SU-DHL-6 (cell line): ENCODE measurements around the gene DNER.

Experiments used
- H2AFZ ChIP-seq: fragments of 200-600 bp; sonication (generic); 2 replicates; pipeline ENCODE4 v1.6.1; 2014; ENCODE audit warnings: low read depth, mild to moderate bottlenecking, moderate library complexity, mixed read lengths, antibody characterized with exemption, low read length; ENCODE audit not compliant: severe bottlenecking
- H3F3A ChIP-seq: fragments of 200-600 bp; shearing (Covaris generic); 2 replicates; pipeline ENCODE4 v1.6.0; 2016; ENCODE audit warnings: antibody characterized with exemption, mild to moderate bottlenecking; ENCODE audit not compliant: insufficient read depth
- H3K27ac ChIP-seq: fragments of 200-600 bp; sonication (generic); 2 replicates; pipeline ENCODE4 v1.5.1; 2016; ENCODE audit warnings: low read depth, mild to moderate bottlenecking, low read length, moderate library complexity, mixed read lengths
- H3K27me3 ChIP-seq: fragments of 200-600 bp; sonication (generic), shearing (Covaris generic); 2 replicates; pipeline ENCODE4 v1.6.0; 2014; ENCODE audit warnings: mild to moderate bottlenecking, low read length
- H3K36me3 ChIP-seq: fragments of 200-600 bp; sonication (generic); 2 replicates; pipeline ENCODE4 v1.6.1; 2014; ENCODE audit warnings: mild to moderate bottlenecking, low read length, mixed read lengths
- H3K4me2 ChIP-seq: fragments of 300-600, 200-600 bp; shearing (Covaris generic), sonication (generic); 2 replicates; pipeline ENCODE4 v1.6.0; 2014; ENCODE audit warnings: low read length, low read depth, mild to moderate bottlenecking; ENCODE audit not compliant: poor library complexity, severe bottlenecking
- H3K4me3 ChIP-seq: fragments of 200-600 bp; sonication (generic); 2 replicates; pipeline ENCODE4 v1.5.1; 2014; ENCODE audit warnings: antibody characterized with exemption, low read length, mild to moderate bottlenecking, mixed read lengths; ENCODE audit not compliant: insufficient read depth, poor library complexity, severe bottlenecking
- H3K79me2 ChIP-seq: fragments of 200-600 bp; sonication (generic); 2 replicates; pipeline ENCODE4 v1.6.1; 2014; ENCODE audit warnings: mild to moderate bottlenecking, low read length, moderate library complexity; ENCODE audit not compliant: insufficient read depth
- H3K9ac ChIP-seq: fragments of 200-600 bp; sonication (generic); 2 replicates; pipeline ENCODE4 v1.7.0; 2014; ENCODE audit warnings: mild to moderate bottlenecking, low read length
- H3K9me2 ChIP-seq: fragments of 200-600 bp; sonication (generic); replicated peaks from 2 replicates; pipeline ENCODE4 v1.6.1; 2014; ENCODE audit warnings: low read length; ENCODE audit not compliant: insufficient read depth
- H3K9me3 ChIP-seq: fragments of 200-600 bp; sonication (generic); 2 replicates; pipeline ENCODE4 v1.6.1; 2014; ENCODE audit warnings: low read length, mixed read lengths; ENCODE audit not compliant: insufficient read depth
- H4K20me1 ChIP-seq: fragments of 200-600 bp; sonication (generic); 2 replicates; pipeline ENCODE4 v1.6.1; 2014; ENCODE audit warnings: low read depth, mild to moderate bottlenecking, antibody characterized with exemption, low read length, moderate library complexity, mixed read lengths
- CTCF ChIP-seq: fragments of 200-600 bp; sonication (generic); IDR thresholded peaks from one replicate; pipeline ENCODE4 v1.5.1; 2017; ENCODE audit warnings: antibody characterized with exemption, mild to moderate bottlenecking, low read length, moderate library complexity; ENCODE audit not compliant: insufficient read depth, poor library complexity, severe bottlenecking
- EZH2phosphoT487 ChIP-seq: fragments of 200-600 bp; sonication (generic), shearing (Covaris generic); conservative IDR thresholded peaks from 2 replicates; pipeline ENCODE4 v1.6.1; 2018; ENCODE audit warnings: mild to moderate bottlenecking, antibody characterized with exemption, low read length, moderate library complexity, mixed read lengths

Gene DNER

GRCh38 chr2:229629039-229629438 lies 85.3 kb downstream of the DNER start:
- H3K36me3 ChIP-seq = no peaks in the 10 kb centered on the region
- no peak overlapping the region for H3K9ac ChIP-seq
- no peaks in the 10 kb centered on the region for H4K20me1 ChIP-seq
- no peaks in the 10 kb centered on the region for H3K9me2 ChIP-seq
- no peak overlapping the region for H3K4me2 ChIP-seq
- H3K4me3 ChIP-seq = no peak overlapping the region
- H2AFZ ChIP-seq = no peak overlapping the region
- H3K79me2 ChIP-seq = no peaks in the 10 kb centered on the region
- H3F3A ChIP-seq = no peaks in the 10 kb centered on the region
- no peak overlapping the region for H3K27ac ChIP-seq
- no peaks in the 10 kb centered on the region for H3K27me3 ChIP-seq
- TF ChIP-seq CTCF (no peak), EZH2phosphoT487 (no peak)
- no peaks in the 10 kb centered on the region for H3K9me3 ChIP-seq

GRCh38 chr2:229627728-229628127 lies 86.6 kb downstream of the DNER start:
- no peaks in the 10 kb centered on the region for H3F3A ChIP-seq
- H3K9me3 ChIP-seq = no peaks in the 10 kb centered on the region
- H2AFZ ChIP-seq = no peak overlapping the region
- no peaks in the 10 kb centered on the region for H4K20me1 ChIP-seq
- H3K27ac ChIP-seq = no peak overlapping the region
- H3K36me3 ChIP-seq = no peaks in the 10 kb centered on the region
- H3K4me2 ChIP-seq = no peak overlapping the region
- H3K79me2 ChIP-seq = no peaks in the 10 kb centered on the region
- no peaks in the 10 kb centered on the region for H3K9me2 ChIP-seq
- H3K4me3 ChIP-seq = no peak overlapping the region
- H3K27me3 ChIP-seq = no peaks in the 10 kb centered on the region
- TF ChIP-seq CTCF (no peak), EZH2phosphoT487 (no peak)
- no peak overlapping the region for H3K9ac ChIP-seq

- Histone ChIP-seq H3K4me2 (no peak overlapping the region), H2AFZ (no peak overlapping the region), H3K79me2 (no peaks in the 10 kb centered on the region)
These were observed 91.6 kb downstream of the DNER start for GRCh38 chr2:229622495-229623355.

More at GRCh38 chr2:229622495-229623355, 91.6 kb downstream of the DNER start:
- TF ChIP-seq EZH2phosphoT487 (no peak), CTCF (no peak)
- Histone ChIP-seq H3K9me2 (no peaks in the 10 kb centered on the region), H3K9ac (no peak overlapping the region), H3K27ac (no peak overlapping the region), H4K20me1 (no peaks in the 10 kb centered on the region), H3K4me3 (no peak overlapping the region), H3K36me3 (no peaks in the 10 kb centered on the region), H3F3A (no peaks in the 10 kb centered on the region), H3K9me3 (no peaks in the 10 kb centered on the region), H3K27me3 (no peaks in the 10 kb centered on the region)
